Esophagus muscularis mucosa (tissue), 4 donors: ENCODE data around the gene RNLS. TPM values are rescaled to one million over a fixed set of nuclear protein-coding genes. Genes with fewer than 3 reads are reported as not detected.

Experiments
- DNase-seq: peaks from one replicate; pipeline ENCODE4 v3.0.0-alpha.2; 2017; ENCODE audit errors: extremely low spot score
- H3K27ac ChIP-seq, 4 donors: fragments of 200-600 bp; sonication (generic); replicated peaks in 1 of 4; 1 replicate in 3 of 4; 2 replicates in 1 of 4; pipeline ENCODE4 v1.5.1; 2016 to 2019; ENCODE audit warnings: mild to moderate bottlenecking in 1 of 4
- H3K27me3 ChIP-seq, 4 donors: fragments of 200-600 bp; sonication (generic); one replicate each; pipeline versions ENCODE4 v1.5.1 to v1.6.0; 2016 to 2019
- H3K36me3 ChIP-seq, 4 donors: fragments of 200-600 bp; sonication (generic); one replicate each; pipeline ENCODE4 v1.5.1; 2016 to 2019
- H3K4me1 ChIP-seq, 4 donors: fragments of 200-600 bp; sonication (generic); one replicate each; pipeline ENCODE4 v1.5.1; 2016 to 2019
- H3K4me3 ChIP-seq, 4 donors: fragments of 200-600 bp; sonication (generic); 1 replicate in 2 of 4; 2 replicates in 2 of 4; pipeline ENCODE4 v1.5.1; 2016 to 2019; ENCODE audit warnings: mild to moderate bottlenecking in 4 of 4, moderate library complexity in 1 of 4
- H3K9me3 ChIP-seq, 4 donors: fragments of 200-600 bp; sonication (generic); 1 replicate in 3 of 4; 2 replicates in 1 of 4; pipeline ENCODE4 v1.5.1; 2016 to 2019
- EP300 ChIP-seq: sonication (generic); formaldehyde crosslinking; IDR thresholded peaks from one replicate; pipeline ENCODE4 v1.6.1; 2017; ENCODE audit warnings: antibody characterized with exemption
- POLR2A ChIP-seq: fragments of 450-650 bp; IDR thresholded peaks from one replicate; pipeline ENCODE4 v1.6.1; 2017; ENCODE audit warnings: antibody characterized with exemption, moderate library complexity, mild to moderate bottlenecking, low read depth
- POLR2AphosphoS5 ChIP-seq, 2 donors: sonication (generic); formaldehyde crosslinking; IDR thresholded peaks; one replicate each; pipeline ENCODE4 v1.6.1; 2017; ENCODE audit warnings: antibody characterized with exemption in 2 of 2
- WGBS: methylation state at CpG from one replicate; pipeline ENCODE4 v1.1.5; 2018; 5-methylcytosine and 5-hydroxymethylcytosine counted together
- intact Hi-C: fragments of 100-400 bp; cut with DNase I; formaldehyde crosslinking; loops from one replicate; pipeline ENCODE4 v1.15.1; 2023
- total RNA-seq, 4 donors: library from RNA; depleted of rRNA; stranded (reverse); fragments of >200 nt; gene quantifications; one replicate each; pipeline versions ENCODE4 v1.1.0 to v1.2.1, GENCODE V29; 2016
- TF ChIP-seq, protein P1 (sequence below), 3 experiments: fragments of 200-600 bp in 2 of 3; fragments of 450-650 bp in 1 of 3; sonication (generic) in 2 of 3; IDR thresholded peaks; one replicate each; pipeline ENCODE4 v1.5.1; 2017 to 2019; ENCODE audit warnings: antibody characterized with exemption in 3 of 3, mild to moderate bottlenecking in 2 of 3, moderate library complexity in 1 of 3

Gene RNLS
- total RNA-seq, 4 donors from 2014 or later: 6.7 to 12.9 (median 10.9) TPM

DNA sequence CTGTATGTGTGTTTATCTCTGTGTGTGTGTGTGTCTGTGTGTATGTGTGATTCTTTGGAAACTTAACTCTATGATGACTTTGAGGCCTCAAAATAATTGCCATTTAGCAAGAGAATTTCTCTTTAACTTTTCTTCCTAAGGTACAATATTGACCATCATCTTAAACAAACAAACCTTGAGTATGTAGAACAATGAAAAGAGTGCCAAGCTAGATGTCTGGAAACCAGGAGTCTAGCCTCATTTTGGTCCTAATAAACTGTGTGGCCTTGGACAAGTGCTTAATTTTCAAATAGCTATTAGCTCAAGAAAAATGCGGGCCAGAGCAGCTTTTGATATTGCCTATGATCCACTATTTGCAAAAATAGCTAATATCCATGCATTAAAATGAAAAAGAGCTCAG is 119.3 kb downstream of the RNLS start:
- 100% methylated on average over 1 of the region's 1 CpG for WGBS
- no peaks in the 10 kb centered on the region for H3K9me3 ChIP-seq
- no peak overlapping the region for H3K27ac ChIP-seq
- no peaks in the 10 kb centered on the region for H3K36me3 ChIP-seq
- TF ChIP-seq, protein P1, sequence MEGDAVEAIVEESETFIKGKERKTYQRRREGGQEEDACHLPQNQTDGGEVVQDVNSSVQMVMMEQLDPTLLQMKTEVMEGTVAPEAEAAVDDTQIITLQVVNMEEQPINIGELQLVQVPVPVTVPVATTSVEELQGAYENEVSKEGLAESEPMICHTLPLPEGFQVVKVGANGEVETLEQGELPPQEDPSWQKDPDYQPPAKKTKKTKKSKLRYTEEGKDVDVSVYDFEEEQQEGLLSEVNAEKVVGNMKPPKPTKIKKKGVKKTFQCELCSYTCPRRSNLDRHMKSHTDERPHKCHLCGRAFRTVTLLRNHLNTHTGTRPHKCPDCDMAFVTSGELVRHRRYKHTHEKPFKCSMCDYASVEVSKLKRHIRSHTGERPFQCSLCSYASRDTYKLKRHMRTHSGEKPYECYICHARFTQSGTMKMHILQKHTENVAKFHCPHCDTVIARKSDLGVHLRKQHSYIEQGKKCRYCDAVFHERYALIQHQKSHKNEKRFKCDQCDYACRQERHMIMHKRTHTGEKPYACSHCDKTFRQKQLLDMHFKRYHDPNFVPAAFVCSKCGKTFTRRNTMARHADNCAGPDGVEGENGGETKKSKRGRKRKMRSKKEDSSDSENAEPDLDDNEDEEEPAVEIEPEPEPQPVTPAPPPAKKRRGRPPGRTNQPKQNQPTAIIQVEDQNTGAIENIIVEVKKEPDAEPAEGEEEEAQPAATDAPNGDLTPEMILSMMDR (IDR thresholded peaks at IDR 0.05): no peak
- TF ChIP-seq POLR2A: no peak
- no peak for TF ChIP-seq EP300
- no peak for TF ChIP-seq POLR2AphosphoS5 (IDR thresholded peaks at IDR 0.05)
- H3K4me3 ChIP-seq: no peak overlapping the region
- DNase-seq: no peak
- H3K27me3 ChIP-seq: no peaks in the 10 kb centered on the region
- intact Hi-C loops: no loop called here
- peaks cover 0 to 11% (median 3%) of the 10 kb centered on the region in 4 donors for H3K4me1 ChIP-seq

DNA sequence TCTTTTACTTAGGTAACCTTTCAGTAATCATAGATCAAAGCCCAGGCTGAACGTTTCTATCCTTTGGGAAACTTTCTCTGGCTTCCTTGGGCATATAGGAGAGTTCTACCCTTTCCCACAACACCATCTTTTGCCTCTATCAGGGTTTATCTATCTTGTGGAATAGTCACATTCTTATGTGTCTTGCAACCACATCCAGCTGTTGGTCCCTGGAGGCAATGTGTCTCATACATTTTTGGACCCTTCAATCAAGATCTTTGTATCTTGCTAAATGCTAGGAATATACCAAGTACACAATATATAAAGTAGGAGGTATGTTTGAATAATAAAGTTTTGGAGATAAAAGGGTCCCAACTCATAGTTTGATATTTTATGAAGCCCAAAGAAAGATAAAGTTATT is 121.7 kb downstream of the RNLS start:
- Histone ChIP-seq H3K36me3 (no peaks in the 10 kb centered on the region), H3K4me3 (no peak overlapping the region), H3K4me1 (no peaks in the 10 kb centered on the region), H3K9me3 (no peaks in the 10 kb centered on the region), H3K27me3 (no peaks in the 10 kb centered on the region), H3K27ac (no peak overlapping the region)
- intact Hi-C loops: no loop called here
- no peak for DNase-seq
- 70% methylated on average over 1 of the region's 1 CpG for WGBS
- TF ChIP-seq POLR2A: no peak
- no peak for TF ChIP-seq EP300
- TF ChIP-seq, protein P1 (IDR thresholded peaks at IDR 0.05): no peak
- no peak for TF ChIP-seq POLR2AphosphoS5 (IDR thresholded peaks at IDR 0.05)

DNA sequence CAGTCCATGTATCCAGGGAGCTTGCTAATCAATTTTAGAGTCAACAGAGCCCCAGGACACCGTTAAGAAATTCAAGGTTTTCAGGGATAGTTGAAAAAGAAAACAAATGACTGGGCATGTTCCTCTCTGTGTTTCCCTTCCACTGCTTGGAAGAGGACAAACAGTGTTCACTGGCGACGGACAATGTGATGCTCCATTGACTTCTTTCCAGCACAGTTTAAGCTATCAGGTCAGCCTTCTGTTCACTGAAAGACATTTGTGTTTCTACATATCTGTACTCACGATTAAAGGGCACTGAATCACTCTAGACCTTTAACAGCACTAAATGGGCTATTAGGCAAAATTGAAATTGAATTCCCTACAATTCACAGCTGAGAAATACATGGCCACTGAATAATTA is 123.6 kb downstream of the RNLS start:
- TF ChIP-seq POLR2A: no peak
- TF ChIP-seq, protein P1 (IDR thresholded peaks at IDR 0.05): no peak
- TF ChIP-seq POLR2AphosphoS5 (IDR thresholded peaks at IDR 0.05): no peak
- TF ChIP-seq EP300: no peak
- no peak overlapping the region for H3K4me3 ChIP-seq
- no peaks in the 10 kb centered on the region for H3K36me3 ChIP-seq
- H3K27me3 ChIP-seq: no peaks in the 10 kb centered on the region
- no peaks in the 10 kb centered on the region for H3K4me1 ChIP-seq
- no peaks in the 10 kb centered on the region for H3K9me3 ChIP-seq
- WGBS: 63% methylated on average over 4 of the region's 4 CpGs
- DNase-seq: no peak
- intact Hi-C loops: no loop called here
- no peak overlapping the region for H3K27ac ChIP-seq

DNA sequence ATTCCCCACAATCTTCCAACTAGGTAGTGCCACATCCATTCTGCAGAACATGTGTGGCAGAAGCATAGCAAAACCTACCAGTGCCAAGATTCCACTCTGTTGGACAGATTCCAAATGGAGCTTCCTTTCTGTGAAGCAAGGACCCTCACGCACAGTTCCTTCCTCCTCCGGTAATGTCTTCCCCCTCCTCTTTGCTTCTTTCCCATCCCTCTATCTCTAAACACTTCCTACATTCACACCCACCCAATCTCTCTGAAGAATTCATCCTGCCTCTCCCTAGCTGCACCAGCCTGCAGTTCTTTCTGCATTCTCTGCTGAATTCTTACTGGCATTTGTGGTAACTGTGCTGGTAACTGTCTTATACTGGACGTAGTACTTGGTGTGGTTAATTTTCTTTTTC is 124.9 kb downstream of the RNLS start:
- no peak for DNase-seq
- 50% methylated on average over 3 of the region's 3 CpGs for WGBS
- Histone ChIP-seq H3K4me1 (no peaks in the 10 kb centered on the region), H3K27me3 (no peaks in the 10 kb centered on the region), H3K9me3 (no peaks in the 10 kb centered on the region), H3K36me3 (no peaks in the 10 kb centered on the region), H3K27ac (no peak overlapping the region), H3K4me3 (no peak overlapping the region)
- intact Hi-C loops: no loop called here
- TF ChIP-seq, protein P1 (IDR thresholded peaks at IDR 0.05): no peak
- no peak for TF ChIP-seq POLR2A
- TF ChIP-seq EP300: no peak
- no peak for TF ChIP-seq POLR2AphosphoS5 (IDR thresholded peaks at IDR 0.05)

DNA sequence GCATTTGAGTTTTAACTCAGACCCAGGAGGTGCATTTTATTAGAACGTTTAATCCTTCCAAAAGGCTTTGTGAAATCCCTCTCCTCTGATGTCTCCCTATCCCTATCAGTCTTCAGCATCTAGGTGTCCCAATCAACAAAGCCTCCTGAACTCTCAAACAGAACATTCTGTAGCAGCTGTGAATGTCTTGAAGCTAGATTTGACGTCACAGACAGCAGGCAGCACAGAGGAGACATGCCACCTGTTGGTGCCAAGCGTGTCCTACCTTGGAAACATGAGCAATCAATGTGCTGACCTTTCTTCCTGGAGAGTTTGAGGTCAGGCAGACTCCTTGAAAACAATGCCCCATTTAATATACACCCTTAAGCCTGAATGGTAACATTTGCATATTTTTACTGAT is 125.5 kb downstream of the RNLS start:
- 81% methylated on average over 3 of the region's 3 CpGs for WGBS
- Histone ChIP-seq H3K36me3 (no peaks in the 10 kb centered on the region), H3K27ac (no peak overlapping the region), H3K4me1 (no peaks in the 10 kb centered on the region), H3K9me3 (no peaks in the 10 kb centered on the region), H3K27me3 (no peaks in the 10 kb centered on the region), H3K4me3 (no peak overlapping the region)
- TF ChIP-seq EP300 (no peak), POLR2A (no peak), POLR2AphosphoS5 (IDR thresholded peaks at IDR 0.05) (no peak)
- TF ChIP-seq, protein P1 (IDR thresholded peaks at IDR 0.05): no peak
- intact Hi-C loops: no loop called here
- DNase-seq: no peak
